H1 (cell line): ENCODE measurements around the gene TRIM46.

Experiments
- ATF3 ChIP-seq: IDR thresholded peaks from 2 replicates; pipeline ENCODE4 v1.6.1; 2011; ENCODE audit warnings: low read depth, mild to moderate bottlenecking, low read length; ENCODE audit not compliant: insufficient read depth
- CBX8 ChIP-seq: fragments of 300-800, 300-1000 bp; sonication (generic); IDR thresholded peaks from 2 replicates; pipeline ENCODE4 v1.7.1; 2016; ENCODE audit warnings: low read depth, low read length, borderline replicate concordance
- CHD1 ChIP-seq: IDR thresholded peaks from 2 replicates; pipeline ENCODE4 v1.6.1; 2012; ENCODE audit warnings: low read depth, low read length, improper control_type of control experiment
- EP300 ChIP-seq, 2 experiments: IDR thresholded peaks; 1 replicate in 1 of 2; 2 replicates in 1 of 2; pipeline ENCODE4 v1.6.1; 2011 to 2012; ENCODE audit warnings: low read depth in 2 of 2, low read length in 2 of 2, mild to moderate bottlenecking in 2 of 2, borderline replicate concordance in 1 of 2, inconsistent platforms in 1 of 2, moderate library complexity in 1 of 2
- EZH2 ChIP-seq: fragments of 200-600 bp; sonication (generic); IDR thresholded peaks from 2 replicates; pipeline ENCODE4 v1.7.1; 2012; ENCODE audit warnings: low read depth, mild to moderate bottlenecking, moderate library complexity, low read length, inconsistent platforms; ENCODE audit not compliant: severe bottlenecking
- FOSL1 ChIP-seq: IDR thresholded peaks from 2 replicates; pipeline ENCODE4 v1.6.1; 2011; ENCODE audit warnings: mild to moderate bottlenecking, low read depth, low read length, moderate library complexity; ENCODE audit not compliant: insufficient read depth
- GABPA ChIP-seq: IDR thresholded peaks from 2 replicates; pipeline ENCODE4 v1.6.1; 2011; ENCODE audit warnings: mild to moderate bottlenecking, low read length, moderate library complexity, borderline replicate concordance; ENCODE audit not compliant: insufficient read depth
- RFX5 ChIP-seq: IDR thresholded peaks from 2 replicates; pipeline ENCODE4 v1.6.1; 2011; ENCODE audit warnings: low read depth, low read length, improper control_type of control experiment, borderline replicate concordance
- SUZ12 ChIP-seq: fragments of 200-600 bp; sonication (generic); IDR thresholded peaks from 2 replicates; pipeline ENCODE4 v1.6.1; 2012; ENCODE audit warnings: mild to moderate bottlenecking, inconsistent platforms, low read length, moderate library complexity, mixed read lengths
- ZNF274 ChIP-seq: IDR thresholded peaks from 2 replicates; pipeline ENCODE4 v1.7.0; 2012; ENCODE audit warnings: low read length, borderline replicate concordance; ENCODE audit errors: extremely low read depth
- TF ChIP-seq, protein P1 (sequence below), 3 experiments: IDR thresholded peaks; 1 replicate in 2 of 3; 2 replicates in 1 of 3; pipeline versions ENCODE4 v1.5.1 to v1.6.1; 2011; ENCODE audit warnings: low read length in 3 of 3, mild to moderate bottlenecking in 3 of 3, inconsistent platforms in 2 of 3, low read depth in 1 of 3, moderate library complexity in 1 of 3; ENCODE audit not compliant: insufficient read depth in 1 of 3; ENCODE audit errors: control extremely low read depth in 1 of 3

DNA sequence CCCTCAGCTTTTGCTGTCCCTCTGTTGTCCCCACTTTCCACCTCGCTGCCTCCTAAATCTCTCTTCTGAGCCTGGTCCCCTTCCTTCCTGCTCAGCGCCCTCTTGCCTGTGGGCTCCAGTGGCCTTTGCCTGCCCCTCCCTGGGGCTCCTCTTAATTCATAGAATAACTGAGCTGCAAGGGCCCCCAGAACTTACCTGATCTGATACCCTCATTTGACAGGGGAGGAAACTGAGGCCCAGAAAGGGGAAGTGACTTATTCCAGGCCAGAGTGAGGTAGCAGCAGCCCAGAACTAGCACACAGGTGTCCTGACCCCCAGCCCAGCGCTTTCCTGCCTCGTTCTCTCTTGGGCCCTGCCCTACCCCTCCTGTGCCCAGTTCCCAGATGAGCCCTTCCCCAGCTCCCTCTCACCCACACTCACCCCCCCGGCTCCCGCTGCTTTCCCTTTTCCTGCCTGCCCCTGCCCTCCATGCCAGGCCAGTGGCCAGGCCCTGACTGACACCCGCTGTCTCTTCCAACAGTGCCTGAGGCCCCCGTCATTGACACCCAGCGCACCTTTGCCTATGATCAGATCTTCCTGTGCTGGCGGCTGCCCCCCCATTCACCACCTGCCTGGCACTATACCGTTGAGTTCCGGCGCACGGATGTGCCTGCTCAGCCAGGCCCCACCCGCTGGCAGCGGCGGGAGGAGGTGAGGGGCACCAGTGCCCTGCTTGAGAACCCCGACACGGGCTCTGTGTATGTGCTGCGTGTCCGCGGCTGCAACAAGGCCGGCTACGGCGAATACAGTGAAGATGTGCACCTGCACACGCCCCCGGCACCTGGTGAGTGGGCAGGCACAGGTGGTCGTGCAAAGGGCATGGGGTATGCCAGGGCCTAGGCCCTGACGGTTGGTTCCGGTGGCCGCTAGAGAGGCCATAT lies 5.7 kb downstream of the TRIM46 start:
- TF ChIP-seq, protein P1, sequence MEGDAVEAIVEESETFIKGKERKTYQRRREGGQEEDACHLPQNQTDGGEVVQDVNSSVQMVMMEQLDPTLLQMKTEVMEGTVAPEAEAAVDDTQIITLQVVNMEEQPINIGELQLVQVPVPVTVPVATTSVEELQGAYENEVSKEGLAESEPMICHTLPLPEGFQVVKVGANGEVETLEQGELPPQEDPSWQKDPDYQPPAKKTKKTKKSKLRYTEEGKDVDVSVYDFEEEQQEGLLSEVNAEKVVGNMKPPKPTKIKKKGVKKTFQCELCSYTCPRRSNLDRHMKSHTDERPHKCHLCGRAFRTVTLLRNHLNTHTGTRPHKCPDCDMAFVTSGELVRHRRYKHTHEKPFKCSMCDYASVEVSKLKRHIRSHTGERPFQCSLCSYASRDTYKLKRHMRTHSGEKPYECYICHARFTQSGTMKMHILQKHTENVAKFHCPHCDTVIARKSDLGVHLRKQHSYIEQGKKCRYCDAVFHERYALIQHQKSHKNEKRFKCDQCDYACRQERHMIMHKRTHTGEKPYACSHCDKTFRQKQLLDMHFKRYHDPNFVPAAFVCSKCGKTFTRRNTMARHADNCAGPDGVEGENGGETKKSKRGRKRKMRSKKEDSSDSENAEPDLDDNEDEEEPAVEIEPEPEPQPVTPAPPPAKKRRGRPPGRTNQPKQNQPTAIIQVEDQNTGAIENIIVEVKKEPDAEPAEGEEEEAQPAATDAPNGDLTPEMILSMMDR (IDR thresholded peaks at IDR 0.05; ENCODE audit: control extremely low read depth in 1 of 3, insufficient read depth in 1 of 3, low read depth in 1 of 3, low read length in 3 of 3), result no peak
- TF ChIP-seq EP300 (IDR thresholded peaks at IDR 0.05; ENCODE audit: borderline replicate concordance in 1 of 2, low read depth in 2 of 2, low read length in 2 of 2), result no peak
- TF ChIP-seq GABPA, result no peak
- no peak for TF ChIP-seq ATF3
- TF ChIP-seq RFX5, result no peak
- no peak for TF ChIP-seq EZH2
- TF ChIP-seq ZNF274, result no peak
- TF ChIP-seq CBX8, result no peak
- no peak for TF ChIP-seq FOSL1
- TF ChIP-seq SUZ12, result no peak
- TF ChIP-seq CHD1, result no peak
